Parathyroid adenoma (tissue), 2 donors: ENCODE results near the gene CNR2.

Experiments used
- H2AFZ ChIP-seq: fragments of 300-600 bp; sonication (generic); one replicate; pipeline ENCODE4 v1.7.0; 2017; ENCODE audit warnings: antibody characterized with exemption, mild to moderate bottlenecking
- H3K27ac ChIP-seq: fragments of 300-600 bp; sonication (generic); one replicate; pipeline ENCODE4 v1.7.0; 2017
- H3K27me3 ChIP-seq: fragments of 300-600 bp; sonication (generic); one replicate; pipeline ENCODE4 v1.7.0; 2017; ENCODE audit warnings: low read length; ENCODE audit not compliant: control insufficient read depth, insufficient read depth
- H3K36me3 ChIP-seq: fragments of 300-600 bp; sonication (generic); one replicate; pipeline ENCODE4 v1.7.0; 2017; ENCODE audit warnings: low read length; ENCODE audit not compliant: control insufficient read depth, insufficient read depth
- H3K4me1 ChIP-seq: fragments of 300-600 bp; sonication (generic); one replicate; pipeline ENCODE4 v1.7.0; 2017; ENCODE audit warnings: control low read depth
- H3K4me2 ChIP-seq: fragments of 300-600 bp; sonication (generic); one replicate; pipeline ENCODE4 v1.7.0; 2017; ENCODE audit warnings: low read length
- H3K4me3 ChIP-seq: fragments of 300-600 bp; sonication (generic); one replicate; pipeline ENCODE4 v1.7.0; 2017; ENCODE audit warnings: low read depth, low read length
- H3K79me2 ChIP-seq: fragments of 300-600 bp; sonication (generic); one replicate; pipeline ENCODE4 v1.7.0; 2017; ENCODE audit warnings: control low read depth
- H3K9ac ChIP-seq: fragments of 300-600 bp; sonication (generic); one replicate; pipeline ENCODE4 v1.7.0; 2017; ENCODE audit warnings: mild to moderate bottlenecking
- H3K9me3 ChIP-seq: fragments of 300-600 bp; sonication (generic); one replicate; pipeline ENCODE4 v1.7.0; 2017; ENCODE audit warnings: low read length; ENCODE audit not compliant: control insufficient read depth
- CTCF ChIP-seq: fragments of 300-600 bp; sonication (generic); IDR thresholded peaks from one replicate; pipeline ENCODE4 v1.7.0; 2017; ENCODE audit warnings: antibody characterized with exemption, mild to moderate bottlenecking
- donor health status: primary hyperparathyroidism.

The CNR2 gene

GRCh38 chr1:23909412-23909811 lies 3.8 kb downstream of the CNR2 start:
- Histone ChIP-seq H3K4me2 (no peak overlapping the region), H3K79me2 (no peaks in the 10 kb centered on the region), H3K27me3 (no peaks in the 10 kb centered on the region), H2AFZ (peak overlapping the region; percentile 45), H3K36me3 (no peaks in the 10 kb centered on the region), H3K4me1 (no peaks in the 10 kb centered on the region), H3K27ac (no peak overlapping the region), H3K9me3 (no peaks in the 10 kb centered on the region), H3K4me3 (no peak overlapping the region), H3K9ac (no peak overlapping the region)
- TF ChIP-seq CTCF: no peak

GRCh38 chr1:23908453-23909341 lies 4.5 kb downstream of the CNR2 start:
- H3K4me3 ChIP-seq: no peak overlapping the region
- no peaks in the 10 kb centered on the region for H3K36me3 ChIP-seq
- H3K9ac ChIP-seq: no peak overlapping the region
- H3K9me3 ChIP-seq: no peaks in the 10 kb centered on the region
- H3K4me1 ChIP-seq: no peaks in the 10 kb centered on the region
- H3K79me2 ChIP-seq: no peaks in the 10 kb centered on the region
- no peak overlapping the region for H3K27ac ChIP-seq
- H2AFZ ChIP-seq: peak overlapping the region; percentile 45
- no peak for TF ChIP-seq CTCF
- H3K4me2 ChIP-seq: peak overlapping the region; percentile 15
- no peaks in the 10 kb centered on the region for H3K27me3 ChIP-seq

- Histone ChIP-seq H3K4me2 (no peak overlapping the region), H3K36me3 (no peaks in the 10 kb centered on the region), H3K79me2 (no peaks in the 10 kb centered on the region), H3K4me3 (no peak overlapping the region), H3K9ac (no peak overlapping the region), H3K9me3 (no peaks in the 10 kb centered on the region), H3K27me3 (no peaks in the 10 kb centered on the region), H3K4me1 (no peaks in the 10 kb centered on the region), H2AFZ (no peak overlapping the region), H3K27ac (no peak overlapping the region)
- TF ChIP-seq CTCF: no peak
These were observed 6.4 kb downstream of the CNR2 start for GRCh38 chr1:23906731-23907130.

- Histone ChIP-seq H3K4me1 (no peaks in the 10 kb centered on the region), H3K4me3 (no peak overlapping the region), H2AFZ (no peak overlapping the region), H3K27me3 (no peaks in the 10 kb centered on the region), H3K9me3 (no peaks in the 10 kb centered on the region), H3K9ac (no peak overlapping the region), H3K79me2 (no peaks in the 10 kb centered on the region), H3K36me3 (no peaks in the 10 kb centered on the region), H3K27ac (no peak overlapping the region), H3K4me2 (no peak overlapping the region)
- TF ChIP-seq CTCF: no peak
These were observed 7.6 kb downstream of the CNR2 start for GRCh38 chr1:23905461-23906025.
